Stimulated activated CD4-positive, alpha-beta T cell treated with anti-CD3 and anti-CD28 coated beads, Interleukin-1b, Interleukin-23, amount 100 ng/mL, for 24 hours (primary cell): Measurements from ENCODE around the gene DACH1.

ENCODE experiments used
- DNase-seq, 4 experiments: peaks; one replicate each; pipeline ENCODE4 v3.0.0-alpha.2; 2020; ENCODE audit warnings: low read depth in 4 of 4, low spot score in 1 of 4

DACH1 gene

DNA sequence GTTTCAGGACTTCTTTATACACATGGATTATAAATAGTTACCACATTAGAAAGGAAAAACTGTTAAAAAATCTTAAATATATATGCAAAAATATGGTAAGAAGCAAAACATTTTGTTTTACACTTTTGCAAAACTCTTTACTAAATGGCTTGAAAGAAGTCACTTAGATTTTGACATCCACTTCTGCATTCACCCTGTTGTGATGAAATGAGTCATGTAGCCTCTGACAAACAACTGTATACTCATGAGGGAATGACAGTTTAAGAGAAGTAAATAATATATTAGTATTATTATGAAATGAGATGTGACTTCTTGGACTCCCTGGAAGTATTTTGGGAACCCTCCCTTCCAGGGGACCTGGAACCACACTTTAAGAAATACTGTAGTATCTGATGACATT is 275.6 kb downstream of the DACH1 start:
- no peak for DNase-seq

DNA sequence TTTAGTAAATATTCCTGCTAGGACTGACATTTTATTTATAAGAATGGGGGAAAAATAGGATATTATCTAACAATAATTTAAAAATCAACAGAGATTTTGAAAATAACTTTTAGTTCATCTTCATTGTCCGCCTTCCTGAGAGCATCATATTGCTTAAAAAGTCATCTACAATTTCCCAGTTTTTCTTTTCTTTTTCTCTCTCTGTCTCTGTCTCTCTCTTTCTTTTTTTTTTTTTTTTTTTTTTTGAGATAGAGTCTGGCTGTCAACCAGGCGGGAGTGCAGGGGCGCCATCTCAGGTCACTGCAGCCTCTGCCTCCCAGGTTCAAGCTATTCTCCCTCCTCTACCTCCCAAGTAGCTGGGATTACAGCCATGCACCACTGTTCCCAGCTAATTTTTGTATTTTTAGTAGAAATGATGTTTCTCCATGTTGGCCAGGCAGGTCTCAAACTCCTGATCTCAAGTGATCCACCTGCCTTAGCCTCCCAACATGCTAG is 276.3 kb downstream of the DACH1 start:
- no peak for DNase-seq

DNA sequence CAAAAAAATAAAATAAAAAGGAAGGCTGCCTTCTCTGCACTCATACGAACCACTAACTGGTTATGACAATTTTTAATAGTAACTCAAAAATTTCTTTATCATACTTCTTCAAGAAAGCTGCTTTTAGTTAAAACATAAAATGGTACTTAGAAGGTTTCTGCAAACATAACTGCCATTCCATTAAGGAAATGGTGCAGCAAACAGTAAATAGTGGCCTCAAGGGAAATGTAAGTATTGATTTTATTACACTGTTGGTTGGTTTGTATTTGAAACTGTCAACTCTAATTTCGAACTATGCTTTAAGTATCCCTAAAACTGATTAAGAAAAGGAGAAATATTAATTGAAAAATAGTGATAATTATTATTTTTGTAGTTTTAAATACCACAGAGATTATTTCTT is 278.0 kb downstream of the DACH1 start:
- DNase-seq = no peak

GRCh38 chr13:71587817-71588216 is 279.2 kb downstream of the DACH1 start:
- no peak for DNase-seq

GRCh38 chr13:71587193-71587592 is 279.8 kb downstream of the DACH1 start:
- DNase-seq = no peak

DNA sequence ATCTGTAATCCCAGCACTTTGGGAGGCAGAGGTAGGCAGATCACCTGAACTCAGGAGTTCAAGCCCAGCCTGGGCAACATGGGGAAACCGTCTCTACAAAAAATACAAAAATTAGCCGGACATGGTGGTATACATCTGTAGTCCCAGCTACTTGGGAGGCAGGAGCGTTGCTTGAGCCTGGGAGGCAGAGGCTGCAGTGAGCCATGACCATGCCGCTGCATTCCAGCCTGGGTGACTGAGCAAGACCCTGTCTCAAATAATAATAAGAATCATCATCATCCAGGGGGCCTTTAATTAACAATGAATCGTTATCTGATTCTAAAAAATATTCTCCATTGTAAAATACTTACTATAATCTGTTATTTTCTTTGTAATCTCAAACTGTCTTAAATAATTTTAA is 283.4 kb downstream of the DACH1 start:
- DNase-seq = no peak

DNA sequence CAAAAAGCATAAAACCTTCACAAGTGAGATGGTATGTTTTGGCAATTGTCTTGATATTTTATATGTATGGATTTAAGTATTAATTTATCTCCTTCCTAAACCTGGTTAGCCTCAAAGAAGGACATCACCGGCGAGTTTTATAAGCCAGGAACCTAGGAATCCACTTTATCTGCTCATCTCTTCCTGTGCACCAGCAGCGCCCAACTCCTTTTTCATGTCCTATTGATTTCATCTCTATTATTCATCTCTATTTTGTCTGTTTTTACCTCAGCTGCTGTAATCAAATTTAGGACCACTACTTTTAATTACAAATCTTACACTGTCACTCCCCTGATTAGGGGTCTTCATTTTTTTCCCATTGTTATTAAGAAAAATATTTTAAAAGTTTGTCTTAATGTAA is 286.4 kb downstream of the DACH1 start:
- no peak for DNase-seq

GRCh38 chr13:71578048-71578447 is 289.0 kb downstream of the DACH1 start:
- no peak for DNase-seq

GRCh38 chr13:71577127-71577526 is 289.9 kb downstream of the DACH1 start:
- no peak for DNase-seq

DNA sequence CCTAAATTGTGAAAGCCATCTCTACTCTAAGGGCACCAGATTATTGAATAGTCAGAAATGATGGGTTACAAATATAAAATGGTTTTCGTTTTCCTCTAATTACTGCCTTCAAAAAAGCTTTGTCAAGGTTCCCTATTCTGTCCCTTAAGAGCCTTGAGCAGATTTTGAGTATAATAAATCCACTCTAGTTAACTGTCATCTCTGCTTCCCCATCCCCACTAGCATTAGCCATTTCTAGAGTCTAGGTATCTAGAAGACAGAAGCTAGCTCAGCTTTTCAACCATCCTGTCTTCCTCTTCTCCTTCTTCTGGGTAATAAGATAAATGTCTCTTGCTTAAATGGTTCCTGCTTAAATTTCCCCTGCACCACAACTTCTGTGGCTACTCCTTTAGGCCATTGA is 290.4 kb downstream of the DACH1 start:
- no peak for DNase-seq

- DNase-seq = no peak
Observed at GRCh38 chr13:71546881-71547280, 320.1 kb downstream of the DACH1 start.

GRCh38 chr13:71540098-71540497 is 326.9 kb downstream of the DACH1 start:
- DNase-seq = no peak

DNA sequence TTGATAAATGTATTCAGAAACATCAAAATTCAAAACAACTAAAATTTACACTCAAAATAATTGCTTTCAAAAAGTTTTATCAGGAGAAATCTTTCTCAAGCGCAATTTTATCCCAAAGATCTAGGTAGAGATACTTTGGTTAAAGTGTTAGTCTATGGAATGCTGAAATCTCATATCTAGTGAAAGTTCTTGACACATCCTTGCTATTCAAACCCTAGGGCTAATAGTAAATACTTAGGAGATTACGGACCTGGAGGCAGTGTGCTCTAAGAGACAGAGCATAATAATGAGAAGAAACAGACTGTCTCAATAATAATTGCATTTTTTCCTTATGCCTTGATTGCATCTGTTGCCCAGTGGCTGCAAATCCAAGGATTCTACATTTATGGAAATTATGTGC is 330.8 kb downstream of the DACH1 start:
- DNase-seq = no peak

DNA sequence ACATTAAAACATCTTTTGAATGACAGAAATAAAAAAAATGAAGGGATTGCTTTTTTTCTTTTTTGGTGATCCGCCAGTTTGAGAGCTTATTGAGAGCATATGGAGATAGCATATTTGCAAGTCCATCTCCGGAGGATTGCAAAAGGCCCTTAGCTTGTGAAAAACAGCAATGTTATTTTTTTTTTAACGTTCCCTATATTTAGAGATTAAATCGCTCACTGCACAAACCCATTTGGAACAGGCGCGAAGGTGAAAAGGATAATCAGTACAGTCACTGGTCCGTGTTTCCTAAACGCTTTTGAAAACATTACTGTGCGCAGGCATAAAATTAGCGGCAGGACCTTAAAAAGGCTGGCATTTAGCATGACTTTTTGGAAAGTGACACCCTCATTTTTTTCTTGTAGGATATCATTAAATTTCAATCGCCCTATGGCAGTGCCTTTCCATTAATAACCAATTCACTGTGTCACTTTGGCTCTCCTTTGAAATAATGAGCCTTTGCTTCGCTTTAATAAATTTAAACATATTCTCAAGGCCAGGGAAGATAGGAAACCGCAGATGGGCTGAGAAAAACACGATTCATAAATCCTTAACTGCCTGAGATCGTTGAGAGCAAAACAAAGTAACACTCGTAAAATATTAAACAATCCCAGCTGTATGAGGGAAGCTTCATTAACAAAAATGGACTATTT is 342.2 kb downstream of the DACH1 start:
- no peak for DNase-seq

DNA sequence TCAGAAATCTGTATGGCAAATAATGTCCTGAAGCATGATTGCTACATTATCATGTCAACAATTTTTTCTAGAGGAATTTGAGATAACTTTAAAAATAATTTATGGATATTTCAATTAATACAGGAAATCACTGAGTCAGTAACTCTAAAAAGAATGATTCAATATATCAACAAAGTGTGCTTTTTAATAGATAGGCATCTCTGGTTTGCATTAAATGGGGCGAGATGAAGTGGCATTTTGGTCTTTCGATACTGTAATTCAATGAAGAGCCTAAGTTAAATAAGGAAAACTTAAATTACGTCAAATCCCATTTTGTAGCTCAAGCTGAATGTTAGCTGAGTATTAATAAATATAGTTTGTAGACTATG is 342.8 kb downstream of the DACH1 start:
- DNase-seq = no peak

GRCh38 chr13:71522941-71523526 is 344.0 kb downstream of the DACH1 start:
- DNase-seq = no peak

- no peak for DNase-seq
Observed at GRCh38 chr13:71517004-71517403, 350.0 kb downstream of the DACH1 start.

DNA sequence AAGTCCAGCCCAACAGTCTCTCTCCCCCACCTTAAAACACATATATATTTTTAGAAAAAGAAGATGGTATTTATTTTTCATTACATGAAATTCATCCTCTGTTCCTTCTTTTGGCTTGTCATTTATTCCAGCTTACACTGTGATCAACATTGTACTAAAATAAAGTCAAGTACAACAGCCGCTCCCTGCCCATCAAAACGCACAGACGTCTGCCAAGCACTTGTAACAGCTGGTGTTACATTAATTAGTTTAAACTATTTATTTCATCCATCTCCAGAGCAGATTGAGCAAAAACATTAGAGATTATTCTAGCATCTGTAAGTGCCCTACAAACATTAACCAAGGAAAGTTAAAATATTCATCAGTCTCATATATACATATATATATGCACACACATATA is 350.5 kb downstream of the DACH1 start:
- DNase-seq = no peak

DNA sequence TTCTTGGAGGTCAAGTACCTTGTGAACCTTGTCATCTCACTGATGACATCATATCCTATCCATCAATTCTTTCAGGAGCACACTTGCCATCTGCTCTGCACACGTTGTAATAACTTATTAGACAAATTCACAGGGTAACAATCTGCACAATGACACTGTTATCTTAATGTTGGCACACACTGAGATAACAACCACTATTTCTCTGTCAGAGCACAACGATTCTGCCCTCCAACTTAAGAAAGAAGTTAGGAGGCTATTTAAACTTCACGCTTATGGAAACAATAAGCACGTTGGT is 351.3 kb downstream of the DACH1 start:
- no peak for DNase-seq

DNA sequence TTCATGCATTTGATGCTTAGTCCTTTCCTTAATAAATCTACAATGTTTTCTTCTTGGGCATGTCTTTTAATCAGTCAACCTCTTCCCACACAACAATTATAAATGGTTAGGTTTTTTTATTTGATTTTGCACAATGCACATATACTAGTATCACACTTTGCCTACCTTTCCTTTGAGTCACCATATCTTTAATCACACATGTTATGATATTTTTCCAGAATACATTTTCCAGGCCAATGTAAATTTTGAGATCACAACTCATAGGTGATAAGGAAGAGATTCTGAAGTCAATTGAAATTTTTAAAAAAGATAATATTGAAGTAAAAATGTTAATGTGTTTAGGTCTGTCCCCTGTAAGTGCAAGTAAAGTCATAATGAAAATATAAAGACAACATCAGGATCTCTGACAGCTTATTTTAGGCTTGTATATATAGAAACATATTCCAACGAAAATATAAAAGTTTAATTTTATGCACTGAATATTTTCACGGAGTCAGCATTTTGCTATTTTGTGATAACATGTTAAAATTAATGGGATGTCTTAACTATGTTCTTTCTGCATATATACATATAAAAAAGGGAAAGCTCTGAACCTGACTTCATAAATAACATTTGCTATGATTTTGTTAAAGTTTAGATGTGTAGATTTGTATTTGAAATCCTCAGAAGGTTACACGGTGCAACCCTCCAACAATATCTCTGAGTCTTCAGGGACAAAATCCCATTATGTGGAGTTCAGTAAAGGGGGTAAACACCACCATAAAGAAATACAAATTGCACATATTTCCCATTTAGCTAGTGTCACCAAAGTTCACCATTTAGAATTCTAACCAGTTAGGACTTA is 351.9 kb downstream of the DACH1 start:
- no peak for DNase-seq

DNA sequence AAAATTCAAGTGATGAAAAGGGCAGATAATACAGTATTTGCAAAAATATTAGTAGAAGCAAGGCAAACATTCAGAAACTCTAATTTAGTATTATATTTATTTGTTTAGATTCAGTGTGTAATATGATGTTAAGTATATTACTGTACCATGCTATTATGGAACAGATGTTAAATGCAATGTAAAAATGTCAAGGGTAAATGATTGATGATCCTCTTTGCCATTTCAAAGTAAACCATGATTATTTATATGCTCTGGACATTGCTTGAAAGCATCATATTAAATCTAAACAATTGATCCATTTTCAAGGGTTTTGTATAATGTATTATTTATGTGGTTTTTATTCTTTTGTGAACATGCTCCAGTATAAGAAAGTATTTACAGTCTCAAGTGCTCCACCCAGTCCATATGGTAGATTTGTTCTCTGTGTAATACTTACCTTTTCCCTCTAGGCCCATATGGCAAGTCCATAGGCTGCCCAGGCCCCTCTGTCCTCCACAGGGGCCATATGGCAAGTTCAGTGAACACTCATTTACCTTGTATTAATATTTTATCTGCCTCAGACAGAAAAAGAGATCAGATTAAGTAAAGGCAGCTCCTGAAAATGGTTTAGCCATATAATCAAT is 353.5 kb downstream of the DACH1 start:
- no peak for DNase-seq

- no peak for DNase-seq
Observed at GRCh38 chr13:71503781-71504180, 363.2 kb downstream of the DACH1 start.
